ENCODE results near the gene COX17.

COX17 gene

GRCh38 chr3:119642746-119643473, 34.3 kb downstream of the COX17 start:
- no peak for DNase-seq

- DNase-seq = no peak
Observed at GRCh38 chr3:119641416-119641815, 35.8 kb downstream of the COX17 start.

- no peak for DNase-seq
Observed at GRCh38 chr3:119639494-119640350, 37.5 kb downstream of the COX17 start.

GRCh38 chr3:119637679-119638477, 39.3 kb downstream of the COX17 start:
- no peak for DNase-seq

- no peak for DNase-seq
Observed at GRCh38 chr3:119636891-119637611, 40.2 kb downstream of the COX17 start.

GRCh38 chr3:119636249-119636648, 41.0 kb downstream of the COX17 start:
- DNase-seq = no peak

GRCh38 chr3:119635719-119636118, 41.5 kb downstream of the COX17 start:
- DNase-seq = no peak

- no peak for DNase-seq
Observed at GRCh38 chr3:119632829-119633228, 44.4 kb downstream of the COX17 start.

GRCh38 chr3:119632216-119632615, 45.0 kb downstream of the COX17 start:
- DNase-seq = no peak

- DNase-seq = no peak
Observed at GRCh38 chr3:119631516-119631915, 45.7 kb downstream of the COX17 start.

GRCh38 chr3:119630880-119631329, 46.3 kb downstream of the COX17 start:
- DNase-seq = no peak

- DNase-seq = no peak
Observed at GRCh38 chr3:119630128-119630879, 46.9 kb downstream of the COX17 start.

GRCh38 chr3:119628816-119629445, 48.3 kb downstream of the COX17 start:
- no peak for DNase-seq

- no peak for DNase-seq
Observed at GRCh38 chr3:119628390-119628789, 48.8 kb downstream of the COX17 start.

GRCh38 chr3:119627461-119627860, 49.7 kb downstream of the COX17 start:
- DNase-seq = no peak

GRCh38 chr3:119626196-119626595, 51.0 kb downstream of the COX17 start:
- DNase-seq = no peak

- no peak for DNase-seq
Observed at GRCh38 chr3:119625451-119626153, 51.6 kb downstream of the COX17 start.

GRCh38 chr3:119624002-119624720, 53.0 kb downstream of the COX17 start:
- no peak for DNase-seq

GRCh38 chr3:119620899-119621298, 56.3 kb downstream of the COX17 start:
- no peak for DNase-seq
